ENCODE measurements around the gene PRG2.
A peak's percentile ranks its signal among the peaks of the same experiment; 100 is the strongest.

PRG2 gene

GRCh38 chr11:57347336-57347735, 43.1 kb downstream of the PRG2 start:
- TF ChIP-seq CTCF (IDR thresholded peaks at IDR 0.05), result no peak
- no peaks in the 10 kb centered on the region for H3K79me2 ChIP-seq
- H3K4me1 ChIP-seq, result no peaks in the 10 kb centered on the region
- H3K36me3 ChIP-seq (ENCODE audit: control insufficient read depth, insufficient read depth, low read length), result no peaks in the 10 kb centered on the region
- H3K4me3 ChIP-seq (ENCODE audit: low read depth, low read length), result no peak overlapping the region
- H3K27me3 ChIP-seq (ENCODE audit: control insufficient read depth, insufficient read depth, low read length), result no peaks in the 10 kb centered on the region
- H2AFZ ChIP-seq, result no peak overlapping the region
- H3K9me3 ChIP-seq (ENCODE audit: control insufficient read depth, low read length), result no peaks in the 10 kb centered on the region
- no peak overlapping the region for H3K27ac ChIP-seq
- H3K4me2 ChIP-seq (ENCODE audit: low read length), result no peak overlapping the region
- H3K9ac ChIP-seq, result no peak overlapping the region

GRCh38 chr11:57345555-57346211, 44.8 kb downstream of the PRG2 start:
- Histone ChIP-seq H3K9ac (no peak overlapping the region), H3K27me3 (ENCODE audit: control insufficient read depth, insufficient read depth, low read length) (no peaks in the 10 kb centered on the region)
- TF ChIP-seq CTCF (IDR thresholded peaks at IDR 0.05), result peak; percentile 60

GRCh38 chr11:57344826-57345225, 45.6 kb downstream of the PRG2 start:
- Histone ChIP-seq H3K27me3 (ENCODE audit: control insufficient read depth, insufficient read depth, low read length) (no peaks in the 10 kb centered on the region), H3K9ac (no peak overlapping the region), H2AFZ (no peak overlapping the region), H3K4me2 (ENCODE audit: low read length) (no peak overlapping the region), H3K4me3 (ENCODE audit: low read depth, low read length) (no peak overlapping the region), H3K79me2 (no peaks in the 10 kb centered on the region), H3K4me1 (peaks cover 4% of the 10 kb centered on the region), H3K9me3 (ENCODE audit: control insufficient read depth, low read length) (no peaks in the 10 kb centered on the region), H3K36me3 (ENCODE audit: control insufficient read depth, insufficient read depth, low read length) (no peaks in the 10 kb centered on the region), H3K27ac (no peak overlapping the region)
- no peak for TF ChIP-seq CTCF (IDR thresholded peaks at IDR 0.05)

More at GRCh38 chr11:57345555-57346211, 44.8 kb downstream of the PRG2 start:
- Histone ChIP-seq H3K4me1 (no peaks in the 10 kb centered on the region), H2AFZ (no peak overlapping the region), H3K79me2 (no peaks in the 10 kb centered on the region), H3K36me3 (ENCODE audit: control insufficient read depth, insufficient read depth, low read length) (no peaks in the 10 kb centered on the region), H3K4me2 (ENCODE audit: low read length) (no peak overlapping the region), H3K9me3 (ENCODE audit: control insufficient read depth, low read length) (no peaks in the 10 kb centered on the region), H3K4me3 (ENCODE audit: low read depth, low read length) (no peak overlapping the region), H3K27ac (no peak overlapping the region)

- no peak overlapping the region for H3K27ac ChIP-seq
- no peak overlapping the region for H2AFZ ChIP-seq
- H3K79me2 ChIP-seq, result no peaks in the 10 kb centered on the region
- H3K4me2 ChIP-seq (ENCODE audit: low read length), result no peak overlapping the region
- no peak overlapping the region for H3K9ac ChIP-seq
- peaks cover 4% of the 10 kb centered on the region for H3K4me1 ChIP-seq
- H3K27me3 ChIP-seq (ENCODE audit: control insufficient read depth, insufficient read depth, low read length), result no peaks in the 10 kb centered on the region
- H3K9me3 ChIP-seq (ENCODE audit: control insufficient read depth, low read length), result no peaks in the 10 kb centered on the region
- H3K4me3 ChIP-seq (ENCODE audit: low read depth, low read length), result no peak overlapping the region
- TF ChIP-seq CTCF (IDR thresholded peaks at IDR 0.05), result no peak
- H3K36me3 ChIP-seq (ENCODE audit: control insufficient read depth, insufficient read depth, low read length), result no peaks in the 10 kb centered on the region
These were observed 46.6 kb downstream of the PRG2 start for GRCh38 chr11:57343825-57344224.

- H3K4me3 ChIP-seq (ENCODE audit: low read depth, low read length), result no peak overlapping the region
- H3K79me2 ChIP-seq, result no peaks in the 10 kb centered on the region
- no peak overlapping the region for H2AFZ ChIP-seq
- no peak for TF ChIP-seq CTCF (IDR thresholded peaks at IDR 0.05)
- H3K9me3 ChIP-seq (ENCODE audit: control insufficient read depth, low read length), result no peaks in the 10 kb centered on the region
- no peaks in the 10 kb centered on the region for H3K27me3 ChIP-seq (ENCODE audit: control insufficient read depth, insufficient read depth, low read length)
- no peak overlapping the region for H3K4me2 ChIP-seq (ENCODE audit: low read length)
- H3K27ac ChIP-seq, result no peak overlapping the region
- no peak overlapping the region for H3K9ac ChIP-seq
- no peaks in the 10 kb centered on the region for H3K36me3 ChIP-seq (ENCODE audit: control insufficient read depth, insufficient read depth, low read length)
- H3K4me1 ChIP-seq, result peaks cover 4% of the 10 kb centered on the region
These were observed 47.7 kb downstream of the PRG2 start for GRCh38 chr11:57342702-57343101.

Measured in parathyroid adenoma (tissue), 2 donors.